ENCODE data around the gene NPHP4.
A peak's percentile ranks its signal among the peaks of the same experiment; 100 is the strongest.
"Not testable (repeated sequence)": the region's sequence is repeated elsewhere in the genome, so short reads cannot be mapped to it uniquely, and the experiment has no call there.

NPHP4 gene

DNA sequence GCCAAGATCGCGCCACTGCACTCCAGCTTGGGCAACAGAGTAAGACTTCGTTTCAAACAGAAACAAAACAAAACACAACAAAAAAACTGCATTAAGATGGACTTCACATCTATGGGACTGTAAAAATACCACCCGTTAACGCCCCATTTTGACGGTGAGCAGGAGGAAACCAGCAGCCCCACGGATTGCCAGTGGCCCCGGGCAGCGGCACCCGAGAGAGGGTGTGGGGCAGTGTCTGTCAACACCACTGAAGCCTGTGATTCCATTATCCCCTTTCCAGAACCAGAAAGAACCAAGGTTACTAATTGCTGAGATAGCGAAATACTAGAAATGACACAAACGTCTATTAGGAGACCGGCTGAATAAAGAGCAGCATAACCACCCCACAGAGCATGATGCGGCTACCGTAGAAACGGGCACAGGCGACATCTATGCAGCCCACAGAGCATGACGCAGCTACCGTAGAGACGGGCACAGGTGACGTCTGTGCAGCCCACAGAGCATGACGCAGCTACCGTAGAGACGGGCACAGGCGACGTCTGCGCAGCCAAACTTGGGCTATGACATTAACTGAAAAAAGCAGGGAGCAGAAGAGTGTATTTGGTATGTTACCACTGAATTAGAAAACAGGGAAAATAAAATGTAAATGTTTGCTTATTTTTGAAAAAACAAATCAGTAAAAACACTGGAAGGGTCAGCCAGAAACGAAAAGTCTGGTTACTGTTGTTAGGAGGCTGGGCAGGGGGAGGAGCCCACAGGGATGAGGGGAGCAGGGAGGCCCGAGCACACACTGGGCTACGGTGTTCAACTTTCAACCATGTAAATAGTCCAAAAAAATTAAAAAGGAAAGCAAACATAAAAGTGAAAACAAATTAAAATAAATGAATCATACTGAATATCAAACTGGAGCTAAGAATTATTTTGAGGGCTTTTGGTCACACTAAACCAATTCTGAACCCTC, 96.5 kb downstream of the NPHP4 start:
- no peak for DNase-seq (ENCODE audit: low spot score)

GRCh38 chr1:5893699-5894278, 98.4 kb downstream of the NPHP4 start:
- not testable (repeated sequence) for DNase-seq (ENCODE audit: low spot score)

GRCh38 chr1:5892329-5892728, 99.9 kb downstream of the NPHP4 start:
- DNase-seq (ENCODE audit: low spot score) = no peak

DNA sequence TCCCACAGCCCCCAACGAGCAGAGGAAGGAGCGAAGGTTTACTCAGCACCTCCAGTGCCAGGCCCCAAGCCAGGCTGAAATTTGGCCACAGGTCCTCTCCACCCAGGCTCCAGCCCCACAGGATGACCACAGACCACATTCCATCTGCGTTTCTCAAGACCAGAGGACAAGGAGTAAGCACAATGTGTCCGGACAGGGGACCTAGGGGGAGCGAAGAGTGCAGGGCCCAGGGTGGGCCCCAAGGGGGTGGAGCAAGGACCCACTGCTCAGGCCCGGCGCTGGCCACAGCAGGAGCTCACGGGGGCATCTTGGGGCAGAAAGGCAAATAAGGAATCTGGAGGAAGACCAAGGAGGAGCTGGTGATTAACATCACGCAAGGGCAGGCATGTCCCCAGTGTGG, 100.5 kb downstream of the NPHP4 start:
- DNase-seq (ENCODE audit: low spot score) = no peak

GRCh38 chr1:5891137-5891536, 101.1 kb downstream of the NPHP4 start:
- DNase-seq (ENCODE audit: low spot score) = no peak

GRCh38 chr1:5890346-5891106, 101.7 kb downstream of the NPHP4 start:
- DNase-seq (ENCODE audit: low spot score) = no peak

DNA sequence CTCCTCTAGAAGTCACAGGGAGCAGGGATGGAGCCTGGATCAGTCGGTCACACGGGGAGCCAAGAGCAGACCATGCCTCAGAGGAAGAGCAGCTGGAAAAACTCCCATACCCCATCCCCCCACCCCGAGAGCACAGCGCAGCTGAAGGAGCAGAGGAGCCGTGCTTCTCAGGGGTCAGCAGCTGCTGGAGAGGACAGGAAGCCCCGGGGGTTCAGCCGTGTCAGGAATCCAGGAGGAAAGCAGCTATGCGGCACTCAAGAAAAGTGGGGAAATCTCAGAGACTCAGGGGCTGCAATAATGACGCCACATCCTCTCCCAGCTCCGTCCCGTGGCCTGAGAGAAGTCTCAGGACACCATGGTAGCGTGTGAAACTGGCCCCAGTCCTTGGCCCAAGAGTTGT, 102.3 kb downstream of the NPHP4 start:
- DNase-seq (ENCODE audit: low spot score) = no peak

DNA sequence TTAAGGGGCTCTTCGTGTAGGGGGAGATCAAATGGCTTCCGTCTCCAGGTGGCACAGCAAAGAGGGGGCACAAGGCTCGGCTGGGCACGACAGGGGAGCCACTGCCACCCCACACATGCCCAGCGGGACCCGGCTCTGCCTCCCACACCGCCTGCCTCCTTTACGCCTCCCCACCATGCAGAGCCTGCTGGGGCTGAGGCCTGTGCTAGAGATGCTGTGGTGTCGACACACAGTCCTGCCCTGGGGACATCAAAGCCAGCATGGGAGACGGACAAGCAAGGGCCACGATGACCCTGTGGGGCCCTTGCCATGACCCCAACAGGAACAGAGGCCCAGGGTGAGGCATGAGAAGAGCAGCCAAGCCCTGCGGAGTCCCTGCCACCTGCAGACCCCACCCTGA, 102.8 kb downstream of the NPHP4 start:
- DNase-seq (ENCODE audit: low spot score) = no peak

DNA sequence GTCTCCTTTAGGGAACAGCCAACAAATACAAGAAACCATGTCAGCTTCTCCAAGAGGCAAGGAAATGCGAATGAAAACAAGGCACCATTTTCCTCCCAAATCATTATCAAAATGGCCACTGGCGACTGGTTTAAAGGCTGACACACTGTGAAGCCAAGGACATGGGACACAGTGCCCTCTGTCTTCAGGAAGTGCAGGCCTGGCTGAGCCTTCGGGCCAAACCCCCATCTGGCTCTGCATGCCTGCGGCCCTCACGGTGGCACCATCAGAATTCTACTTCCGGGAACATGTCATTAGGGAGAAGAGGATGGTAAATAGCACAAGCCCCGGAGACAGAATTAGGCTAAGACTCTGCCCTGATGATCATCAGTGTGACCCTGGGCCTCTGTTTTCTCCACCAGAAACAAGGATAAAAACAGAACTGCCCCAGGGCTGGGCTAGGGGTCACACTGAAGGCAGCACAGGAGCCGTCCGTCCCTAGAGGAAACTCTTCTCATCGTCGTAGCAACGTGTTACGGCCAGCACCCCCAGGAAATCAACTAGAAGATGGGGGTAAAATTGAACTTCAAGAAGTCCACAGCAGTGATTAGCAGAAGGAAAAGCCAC, 103.5 kb downstream of the NPHP4 start:
- DNase-seq (ENCODE audit: low spot score) = no peak

GRCh38 chr1:5887971-5888361, 104.3 kb downstream of the NPHP4 start:
- DNase-seq (ENCODE audit: low spot score) = no peak

GRCh38 chr1:5887349-5887970, 104.8 kb downstream of the NPHP4 start:
- DNase-seq (ENCODE audit: low spot score) = no peak

GRCh38 chr1:5886541-5887348, 105.5 kb downstream of the NPHP4 start:
- no peak for DNase-seq (ENCODE audit: low spot score)

DNA sequence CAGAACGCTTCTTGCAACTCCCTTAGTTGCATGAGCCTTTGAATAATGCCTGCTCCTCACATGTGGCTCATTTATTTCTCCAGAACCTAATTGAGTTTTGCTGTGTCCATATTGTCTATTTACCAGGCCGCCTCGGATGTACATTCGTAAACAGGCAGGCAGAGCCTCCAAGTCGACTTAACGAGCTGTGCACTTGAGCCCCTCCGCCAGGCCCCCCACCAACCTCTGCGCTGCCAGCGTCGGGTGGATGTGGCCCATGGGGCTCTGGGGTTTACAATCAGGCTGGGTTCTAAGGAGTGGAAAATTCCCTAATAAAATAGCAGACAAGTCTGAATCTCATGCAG, 106.1 kb downstream of the NPHP4 start:
- DNase-seq (ENCODE audit: low spot score) = peak; percentile 49

GRCh38 chr1:5885471-5886139, 106.6 kb downstream of the NPHP4 start:
- DNase-seq (ENCODE audit: low spot score) = no peak

GRCh38 chr1:5884110-5884509, 108.1 kb downstream of the NPHP4 start:
- DNase-seq (ENCODE audit: low spot score) = no peak

- DNase-seq (ENCODE audit: low spot score) = no peak
These were observed 108.8 kb downstream of the NPHP4 start for GRCh38 chr1:5883129-5884048.

DNA sequence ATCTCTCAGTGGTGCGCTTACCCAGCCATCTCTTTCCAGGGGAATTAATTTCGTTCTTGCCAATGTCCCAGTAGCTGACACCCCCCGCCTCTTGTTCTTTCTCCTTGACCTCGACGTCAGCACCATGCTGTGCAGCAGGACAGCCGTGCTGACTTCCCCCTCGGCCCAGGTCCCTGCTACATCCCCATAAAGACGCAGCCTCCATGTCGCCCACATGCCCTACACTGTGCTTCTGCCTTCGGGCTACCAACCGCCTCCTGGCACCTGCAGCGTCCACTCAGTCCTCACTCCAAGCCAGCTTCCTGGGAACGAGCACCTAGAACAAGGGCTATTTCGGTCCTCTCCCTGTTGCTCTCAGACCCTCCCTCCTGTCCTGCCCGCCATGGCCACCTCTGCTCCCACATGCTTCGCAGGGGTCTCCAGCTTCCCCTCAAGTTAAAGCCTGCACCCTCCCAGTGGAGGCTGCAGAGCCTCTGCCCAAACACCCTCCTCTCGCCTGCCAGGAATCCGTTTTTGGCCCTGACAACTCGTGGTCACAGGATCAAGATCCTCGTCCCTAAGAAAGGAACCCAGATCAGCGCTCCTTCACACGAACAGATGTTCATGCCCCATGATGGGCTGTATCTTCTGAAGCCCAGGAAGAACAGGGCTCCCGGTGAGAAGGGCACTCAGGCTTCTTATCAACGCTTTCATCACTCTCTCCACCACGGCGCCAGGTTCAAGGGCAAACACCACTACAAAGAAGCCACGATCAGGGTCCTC, 109.7 kb downstream of the NPHP4 start:
- DNase-seq (ENCODE audit: low spot score) = no peak

- DNase-seq (ENCODE audit: low spot score) = no peak
These were observed 110.6 kb downstream of the NPHP4 start for GRCh38 chr1:5881526-5882222.

Measured in SK-N-DZ (cell line).